Gastroesophageal sphincter (tissue), 3 donors: ENCODE data around the gene COPZ2.

Experiments
- POLR2A ChIP-seq, 2 donors: fragments of 450-650 bp; IDR thresholded peaks; one replicate each; pipeline ENCODE4 v1.6.1; 2017; ENCODE audit warnings: antibody characterized with exemption in 2 of 2, mild to moderate bottlenecking in 2 of 2, moderate library complexity in 1 of 2
- POLR2AphosphoS5 ChIP-seq: sonication (generic); formaldehyde crosslinking; IDR thresholded peaks from one replicate; pipeline ENCODE4 v1.6.1; 2017; ENCODE audit warnings: antibody characterized with exemption
- TF ChIP-seq, protein P1 (sequence below), 4 experiments: fragments of 200-600 bp in 2 of 4; fragments of 450-650 bp in 2 of 4; sonication (generic) in 1 of 4; IDR thresholded peaks; one replicate each; pipeline ENCODE4 v1.5.1; 2017 to 2019; ENCODE audit warnings: antibody characterized with exemption in 4 of 4, mild to moderate bottlenecking in 2 of 4, moderate library complexity in 2 of 4

DNA sequence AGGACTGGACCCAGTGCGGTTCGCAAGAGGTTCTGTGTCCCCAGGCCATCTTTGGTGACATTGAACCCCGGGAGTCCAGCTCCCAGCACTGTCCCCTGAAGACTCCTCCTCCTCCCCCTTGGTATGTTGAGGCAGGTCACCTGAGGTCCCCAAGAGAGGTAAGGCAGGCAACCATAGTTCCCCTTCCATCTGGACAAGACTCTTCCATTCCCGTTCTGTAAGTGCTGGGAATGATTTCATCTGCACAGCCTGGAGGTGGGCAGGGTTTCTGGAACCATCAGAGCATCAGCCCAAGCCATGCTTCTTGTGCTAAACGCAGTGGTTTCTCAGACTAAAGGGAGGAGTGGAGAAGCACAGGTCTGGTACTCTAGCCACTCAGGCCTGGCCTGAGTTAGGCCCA is 24.9 kb downstream of the COPZ2 start:
- TF ChIP-seq, protein P1, sequence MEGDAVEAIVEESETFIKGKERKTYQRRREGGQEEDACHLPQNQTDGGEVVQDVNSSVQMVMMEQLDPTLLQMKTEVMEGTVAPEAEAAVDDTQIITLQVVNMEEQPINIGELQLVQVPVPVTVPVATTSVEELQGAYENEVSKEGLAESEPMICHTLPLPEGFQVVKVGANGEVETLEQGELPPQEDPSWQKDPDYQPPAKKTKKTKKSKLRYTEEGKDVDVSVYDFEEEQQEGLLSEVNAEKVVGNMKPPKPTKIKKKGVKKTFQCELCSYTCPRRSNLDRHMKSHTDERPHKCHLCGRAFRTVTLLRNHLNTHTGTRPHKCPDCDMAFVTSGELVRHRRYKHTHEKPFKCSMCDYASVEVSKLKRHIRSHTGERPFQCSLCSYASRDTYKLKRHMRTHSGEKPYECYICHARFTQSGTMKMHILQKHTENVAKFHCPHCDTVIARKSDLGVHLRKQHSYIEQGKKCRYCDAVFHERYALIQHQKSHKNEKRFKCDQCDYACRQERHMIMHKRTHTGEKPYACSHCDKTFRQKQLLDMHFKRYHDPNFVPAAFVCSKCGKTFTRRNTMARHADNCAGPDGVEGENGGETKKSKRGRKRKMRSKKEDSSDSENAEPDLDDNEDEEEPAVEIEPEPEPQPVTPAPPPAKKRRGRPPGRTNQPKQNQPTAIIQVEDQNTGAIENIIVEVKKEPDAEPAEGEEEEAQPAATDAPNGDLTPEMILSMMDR (IDR thresholded peaks at IDR 0.05): no peak
- TF ChIP-seq POLR2A (IDR thresholded peaks at IDR 0.05): no peak
- no peak for TF ChIP-seq POLR2AphosphoS5
